Measurements from ENCODE around the gene PANK4.

The PANK4 gene

GRCh38 chr1:2560299-2561073 is 34.1 kb upstream of the PANK4 start:
- ATAC-seq, result no peak
- TF ChIP-seq ISL1 (CRISPR knock-in tag; IDR thresholded peaks at IDR 0.05) (no peak), CSDC2 (CRISPR knock-in tag; IDR thresholded peaks at IDR 0.05) (no peak), RARB (CRISPR knock-in tag; IDR thresholded peaks at IDR 0.05) (no peak), ZC3H10 (CRISPR knock-in tag; IDR thresholded peaks at IDR 0.05) (no peak), ZFP3 (CRISPR knock-in tag; IDR thresholded peaks at IDR 0.05) (no peak), GLIS3 (CRISPR knock-in tag; IDR thresholded peaks at IDR 0.05) (no peak), ESRRG (CRISPR knock-in tag; IDR thresholded peaks at IDR 0.05) (no peak), BACH2 (CRISPR knock-in tag; IDR thresholded peaks at IDR 0.05; ENCODE audit: borderline replicate concordance) (no peak), ARNTL (CRISPR knock-in tag; IDR thresholded peaks at IDR 0.05; ENCODE audit: borderline replicate concordance, low read depth) (no peak), ZNF8 (CRISPR knock-in tag; IDR thresholded peaks at IDR 0.05) (no peak), ZNF70 (CRISPR knock-in tag; IDR thresholded peaks at IDR 0.05) (no peak)
- TF ChIP-seq, protein P1, sequence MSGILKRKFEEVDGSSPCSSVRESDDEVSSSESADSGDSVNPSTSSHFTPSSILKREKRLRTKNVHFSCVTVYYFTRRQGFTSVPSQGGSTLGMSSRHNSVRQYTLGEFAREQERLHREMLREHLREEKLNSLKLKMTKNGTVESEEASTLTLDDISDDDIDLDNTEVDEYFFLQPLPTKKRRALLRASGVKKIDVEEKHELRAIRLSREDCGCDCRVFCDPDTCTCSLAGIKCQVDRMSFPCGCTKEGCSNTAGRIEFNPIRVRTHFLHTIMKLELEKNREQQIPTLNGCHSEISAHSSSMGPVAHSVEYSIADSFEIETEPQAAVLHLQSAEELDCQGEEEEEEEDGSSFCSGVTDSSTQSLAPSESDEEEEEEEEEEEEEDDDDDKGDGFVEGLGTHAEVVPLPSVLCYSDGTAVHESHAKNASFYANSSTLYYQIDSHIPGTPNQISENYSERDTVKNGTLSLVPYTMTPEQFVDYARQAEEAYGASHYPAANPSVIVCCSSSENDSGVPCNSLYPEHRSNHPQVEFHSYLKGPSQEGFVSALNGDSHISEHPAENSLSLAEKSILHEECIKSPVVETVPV (CRISPR knock-in tag; IDR thresholded peaks at IDR 0.05), result no peak
- TF ChIP-seq, protein P2, sequence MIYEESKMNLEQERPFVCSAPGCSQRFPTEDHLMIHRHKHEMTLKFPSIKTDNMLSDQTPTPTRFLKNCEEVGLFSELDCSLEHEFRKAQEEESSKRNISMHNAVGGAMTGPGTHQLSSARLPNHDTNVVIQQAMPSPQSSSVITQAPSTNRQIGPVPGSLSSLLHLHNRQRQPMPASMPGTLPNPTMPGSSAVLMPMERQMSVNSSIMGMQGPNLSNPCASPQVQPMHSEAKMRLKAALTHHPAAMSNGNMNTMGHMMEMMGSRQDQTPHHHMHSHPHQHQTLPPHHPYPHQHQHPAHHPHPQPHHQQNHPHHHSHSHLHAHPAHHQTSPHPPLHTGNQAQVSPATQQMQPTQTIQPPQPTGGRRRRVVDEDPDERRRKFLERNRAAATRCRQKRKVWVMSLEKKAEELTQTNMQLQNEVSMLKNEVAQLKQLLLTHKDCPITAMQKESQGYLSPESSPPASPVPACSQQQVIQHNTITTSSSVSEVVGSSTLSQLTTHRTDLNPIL (CRISPR knock-in tag; IDR thresholded peaks at IDR 0.05; ENCODE audit: low read depth), result no peak
- TF ChIP-seq, protein P3, sequence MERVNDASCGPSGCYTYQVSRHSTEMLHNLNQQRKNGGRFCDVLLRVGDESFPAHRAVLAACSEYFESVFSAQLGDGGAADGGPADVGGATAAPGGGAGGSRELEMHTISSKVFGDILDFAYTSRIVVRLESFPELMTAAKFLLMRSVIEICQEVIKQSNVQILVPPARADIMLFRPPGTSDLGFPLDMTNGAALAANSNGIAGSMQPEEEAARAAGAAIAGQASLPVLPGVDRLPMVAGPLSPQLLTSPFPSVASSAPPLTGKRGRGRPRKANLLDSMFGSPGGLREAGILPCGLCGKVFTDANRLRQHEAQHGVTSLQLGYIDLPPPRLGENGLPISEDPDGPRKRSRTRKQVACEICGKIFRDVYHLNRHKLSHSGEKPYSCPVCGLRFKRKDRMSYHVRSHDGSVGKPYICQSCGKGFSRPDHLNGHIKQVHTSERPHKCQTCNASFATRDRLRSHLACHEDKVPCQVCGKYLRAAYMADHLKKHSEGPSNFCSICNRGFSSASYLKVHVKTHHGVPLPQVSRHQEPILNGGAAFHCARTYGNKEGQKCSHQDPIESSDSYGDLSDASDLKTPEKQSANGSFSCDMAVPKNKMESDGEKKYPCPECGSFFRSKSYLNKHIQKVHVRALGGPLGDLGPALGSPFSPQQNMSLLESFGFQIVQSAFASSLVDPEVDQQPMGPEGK (CRISPR knock-in tag; IDR thresholded peaks at IDR 0.05; ENCODE audit: borderline replicate concordance), result no peak

DNA sequence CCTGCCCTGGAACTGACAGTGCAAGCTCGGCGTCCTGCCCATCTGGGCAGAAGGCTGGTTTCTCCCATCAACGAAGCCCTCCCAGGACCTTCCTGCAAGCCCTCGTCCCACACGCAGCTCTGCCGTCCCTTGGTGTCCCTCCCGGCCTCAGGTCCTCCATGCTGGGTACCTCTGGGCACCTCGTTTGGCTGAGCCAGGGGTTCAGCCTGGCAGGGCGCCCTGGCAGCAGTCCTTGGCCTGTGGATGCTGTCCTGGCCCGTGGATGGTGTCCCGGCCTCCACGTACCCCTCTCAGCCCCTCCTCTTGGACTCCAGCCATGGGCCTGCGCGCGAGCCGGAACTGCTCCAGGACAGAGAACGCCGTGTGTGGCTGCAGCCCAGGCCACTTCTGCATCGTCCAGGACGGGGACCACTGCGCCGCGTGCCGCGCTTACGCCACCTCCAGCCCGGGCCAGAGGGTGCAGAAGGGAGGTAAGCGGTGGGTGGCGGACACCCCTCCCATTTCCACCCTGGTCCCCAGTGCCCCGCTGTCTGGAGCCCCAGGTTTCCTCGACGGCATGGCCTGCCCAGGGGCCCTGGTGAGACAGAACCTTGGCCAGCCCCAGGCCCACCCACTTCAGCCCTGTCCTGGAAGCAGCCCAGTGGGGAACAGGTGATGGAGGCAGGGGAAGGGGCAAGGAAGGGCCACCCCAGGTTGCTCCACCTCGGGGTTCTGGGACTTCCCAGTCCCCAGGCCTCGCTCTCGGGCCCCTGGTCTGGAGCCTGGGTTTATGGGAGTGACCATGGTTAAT is 33.3 kb upstream of the PANK4 start:
- no peak for ATAC-seq
- TF ChIP-seq TOX (CRISPR knock-in tag; IDR thresholded peaks at IDR 0.05; ENCODE audit: borderline replicate concordance), result no peak
- no peak for TF ChIP-seq ZFP3 (CRISPR knock-in tag; IDR thresholded peaks at IDR 0.05)
- TF ChIP-seq POU6F1 (CRISPR knock-in tag; IDR thresholded peaks at IDR 0.05; ENCODE audit: borderline replicate concordance, low read depth), result no peak
- TF ChIP-seq PPARA (CRISPR knock-in tag; IDR thresholded peaks at IDR 0.05; ENCODE audit: borderline replicate concordance), result no peak
- no peak for TF ChIP-seq ARNTL (CRISPR knock-in tag; IDR thresholded peaks at IDR 0.05; ENCODE audit: borderline replicate concordance, low read depth)
- no peak for TF ChIP-seq TCF4 (CRISPR knock-in tag; IDR thresholded peaks at IDR 0.05; ENCODE audit: borderline replicate concordance)
- TF ChIP-seq ESRRG (CRISPR knock-in tag; IDR thresholded peaks at IDR 0.05), result no peak
- no peak for TF ChIP-seq TSHZ2 (CRISPR knock-in tag; IDR thresholded peaks at IDR 0.05)

DNA sequence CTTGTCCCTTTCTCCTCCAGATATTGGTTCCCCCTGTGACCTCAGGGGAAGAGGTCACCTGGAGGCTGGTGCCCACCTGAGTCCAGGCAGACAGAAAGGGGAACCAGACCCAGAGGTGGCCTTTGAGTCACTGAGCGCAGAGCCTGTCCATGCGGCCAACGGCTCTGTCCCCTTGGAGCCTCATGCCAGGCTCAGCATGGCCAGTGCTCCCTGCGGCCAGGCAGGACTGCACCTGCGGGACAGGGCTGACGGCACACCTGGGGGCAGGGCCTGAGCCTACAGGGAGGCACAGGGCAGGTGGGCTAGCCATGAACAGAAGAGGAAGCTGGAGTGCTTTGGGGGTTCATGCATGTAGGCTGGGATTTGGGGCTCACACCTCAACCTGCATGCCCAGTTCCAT is 32.5 kb upstream of the PANK4 start:
- ATAC-seq, result no peak
- TF ChIP-seq TSHZ2 (CRISPR knock-in tag; IDR thresholded peaks at IDR 0.05) (no peak), TOX (CRISPR knock-in tag; IDR thresholded peaks at IDR 0.05; ENCODE audit: borderline replicate concordance) (no peak)

Data from SK-N-SH treated with all-trans-retinoic acid at 6 μM for 48 hours (cell line).